H1 (cell line): ENCODE data around the gene RAP1GDS1. TPM values are rescaled to one million over a fixed set of nuclear protein-coding genes. Genes with fewer than 3 reads are reported as not detected.

Experiments
- CTCF ChIA-PET: fragments of 300-600 bp; sonication (Branson Sonifier 250); formaldehyde crosslinking; loops from one replicate; lab custom pipeline; 2021; ENCODE audit not compliant: partially characterized antibody; lab: Charles Lee
- POLR2A ChIA-PET: fragments of 300-600 bp; sonication (Branson Sonifier 250); formaldehyde crosslinking; loops from one replicate; lab custom pipeline; 2021; ENCODE audit warnings: inconsistent platforms; ENCODE audit not compliant: partially characterized antibody; lab: Charles Lee
- DNase-seq, 2 experiments: peaks; one replicate each; pipeline versions ENCODE4 v3.0.0 to v3.0.0-alpha.2; 2010 to 2022; ENCODE audit warnings: low spot score in 2 of 2, low read depth in 1 of 2, mixed read lengths in 1 of 2
- FAIRE-seq: peaks from 2 replicates; lab custom pipeline; 2011; peaks lifted over from hg19 to GRCh38; lab: Jason Lieb, UNC
- H2AFZ ChIP-seq: 2 replicates; pipeline ENCODE4 v1.8.1; 2012; ENCODE audit warnings: low read length, inconsistent platforms
- H2AK5ac ChIP-seq: 2 replicates; pipeline ENCODE4 v1.6.1; 2013; ENCODE audit warnings: low read depth, low read length
- H2BK120ac ChIP-seq: replicated peaks from 2 replicates; pipeline ENCODE3; 2013; ENCODE audit warnings: low read depth, low read length, inconsistent platforms
- H2BK12ac ChIP-seq: 2 replicates; pipeline ENCODE4 v1.6.1; 2013; ENCODE audit warnings: low read depth, low read length
- H2BK15ac ChIP-seq: 2 replicates; pipeline ENCODE4 v1.6.1; 2013; ENCODE audit warnings: low read length
- H2BK20ac ChIP-seq: 2 replicates; pipeline ENCODE4 v1.6.1; 2013; ENCODE audit warnings: low read length
- H2BK5ac ChIP-seq: 2 replicates; pipeline ENCODE4 v1.6.1; 2013; ENCODE audit warnings: low read depth, low read length
- H3K14ac ChIP-seq: 2 replicates; pipeline ENCODE4 v1.6.1; 2013; ENCODE audit warnings: inconsistent platforms; ENCODE audit not compliant: insufficient read length
- H3K18ac ChIP-seq: 2 replicates; pipeline ENCODE4 v1.6.1; 2013; ENCODE audit warnings: low read length; ENCODE audit errors: extremely low read depth
- H3K23ac ChIP-seq: 2 replicates; pipeline ENCODE4 v1.6.1; 2013; ENCODE audit warnings: inconsistent platforms; ENCODE audit not compliant: insufficient read length
- H3K23me2 ChIP-seq: 2 replicates; pipeline ENCODE4 v1.6.1; 2013; ENCODE audit warnings: low read depth, low read length
- H3K27ac ChIP-seq: 2 replicates; pipeline ENCODE4 v1.6.1; 2011; ENCODE audit warnings: low read depth, low read length, inconsistent platforms
- H3K27me3 ChIP-seq, 4 experiments: replicated peaks in 1 of 4; 1 replicate in 1 of 4; 2 replicates in 3 of 4; pipeline versions ENCODE4 v1.6.1 to v1.8.1; 2011 to 2013; ENCODE audit warnings: low read length in 3 of 4, mild to moderate bottlenecking in 3 of 4, inconsistent platforms in 2 of 4, mixed read lengths in 2 of 4, moderate library complexity in 1 of 4; ENCODE audit not compliant: control insufficient read depth in 3 of 4, insufficient read depth in 3 of 4; ENCODE audit errors: extremely low read depth in 1 of 4
- H3K36me3 ChIP-seq, 4 experiments: 2 replicates each; pipeline versions ENCODE4 v1.6.1 to v1.8.1; 2011 to 2013; ENCODE audit warnings: mild to moderate bottlenecking in 4 of 4, low read length in 3 of 4, moderate library complexity in 2 of 4, control low read depth in 1 of 4, inconsistent platforms in 1 of 4; ENCODE audit not compliant: insufficient read depth in 4 of 4, control insufficient read depth in 2 of 4
- H3K4ac ChIP-seq: replicated peaks from 2 replicates; pipeline ENCODE3; 2013; ENCODE audit warnings: low read length, low read depth, mixed read lengths, inconsistent platforms; ENCODE audit not compliant: insufficient read length
- H3K4me1 ChIP-seq, 4 experiments: replicated peaks in 1 of 4; 1 replicate in 1 of 4; 2 replicates in 3 of 4; pipeline versions ENCODE4 v1.6.1 to v1.8.1; 2011 to 2013; ENCODE audit warnings: low read length in 3 of 4, inconsistent platforms in 2 of 4, mixed read lengths in 1 of 4; ENCODE audit not compliant: insufficient read depth in 4 of 4, control insufficient read depth in 3 of 4
- H3K4me2 ChIP-seq, 2 experiments: 2 replicates each; pipeline versions ENCODE4 v1.6.1 to v1.8.1; 2011 to 2013; ENCODE audit warnings: low read depth in 2 of 2, low read length in 2 of 2, control low read depth in 1 of 2, inconsistent platforms in 1 of 2, mild to moderate bottlenecking in 1 of 2; ENCODE audit not compliant: insufficient read depth in 1 of 2
- H3K4me3 ChIP-seq, 4 experiments: fragments of 200-600, 300-600 bp in 1 of 4; sonication (generic), shearing (Covaris generic), sonication (Bioruptor Twin) in 1 of 4; 2 replicates each; pipeline versions ENCODE4 v1.5.1 to v1.8.1; 2011 to 2016; ENCODE audit warnings: low read length in 4 of 4, low read depth in 3 of 4, control low read depth in 2 of 4, inconsistent platforms in 2 of 4, mild to moderate bottlenecking in 2 of 4, mixed read lengths in 1 of 4, moderate library complexity in 1 of 4; ENCODE audit not compliant: insufficient read depth in 2 of 4; ENCODE audit errors: extremely low read depth in 1 of 4
- H3K56ac ChIP-seq: replicated peaks from 2 replicates; pipeline ENCODE3; 2013; ENCODE audit warnings: low read depth, mild to moderate bottlenecking, mixed read lengths, low read length, inconsistent platforms; ENCODE audit not compliant: insufficient read length
- H3K79me1 ChIP-seq: 2 replicates; pipeline ENCODE4 v1.6.1; 2013; ENCODE audit warnings: low read depth, low read length, control low read depth
- H3K79me2 ChIP-seq, 2 experiments: 2 replicates each; pipeline versions ENCODE4 v1.6.1 to v1.8.1; 2012 to 2013; ENCODE audit warnings: low read length in 2 of 2, mild to moderate bottlenecking in 2 of 2, inconsistent platforms in 1 of 2; ENCODE audit not compliant: insufficient read depth in 2 of 2, control insufficient read depth in 1 of 2
- H3K9ac ChIP-seq, 4 experiments: replicated peaks in 1 of 4; 1 replicate in 1 of 4; 2 replicates in 3 of 4; pipeline versions ENCODE4 v1.6.1 to v1.8.1; 2011 to 2013; ENCODE audit warnings: low read depth in 3 of 4, low read length in 3 of 4, control low read depth in 2 of 4, mild to moderate bottlenecking in 2 of 4, moderate library complexity in 2 of 4, inconsistent platforms in 1 of 4; ENCODE audit errors: extremely low read depth in 1 of 4
- H3K9me3 ChIP-seq, 2 experiments: 2 replicates each; pipeline versions ENCODE4 v1.6.1 to v1.8.1; 2012 to 2013; ENCODE audit warnings: mild to moderate bottlenecking in 2 of 2, moderate library complexity in 2 of 2, control low read depth in 1 of 2, inconsistent platforms in 1 of 2, low read depth in 1 of 2, low read length in 1 of 2, mixed read lengths in 1 of 2; ENCODE audit not compliant: insufficient read depth in 2 of 2
- H4K20me1 ChIP-seq, 2 experiments: replicated peaks in 1 of 2; 2 replicates each; pipeline versions ENCODE3 to v1.8.1; 2011 to 2013; ENCODE audit warnings: inconsistent platforms in 2 of 2, low read length in 2 of 2, mild to moderate bottlenecking in 1 of 2; ENCODE audit not compliant: insufficient read depth in 2 of 2, control insufficient read depth in 1 of 2
- H4K5ac ChIP-seq: 2 replicates; pipeline ENCODE4 v1.6.1; 2013; ENCODE audit warnings: low read length, low read depth, mixed read lengths, inconsistent platforms; ENCODE audit not compliant: insufficient read length
- H4K8ac ChIP-seq: 2 replicates; pipeline ENCODE4 v1.8.0; 2013; ENCODE audit warnings: mild to moderate bottlenecking, moderate library complexity, low read length, inconsistent platforms; ENCODE audit not compliant: insufficient read depth; ENCODE audit errors: extremely low read depth
- H4K91ac ChIP-seq: replicated peaks from 2 replicates; pipeline ENCODE3; 2013; ENCODE audit warnings: low read length, mixed read lengths, inconsistent platforms; ENCODE audit not compliant: insufficient read length
- BCL11A ChIP-seq, 2 experiments: IDR thresholded peaks; one replicate each; pipeline ENCODE4 v1.6.1; 2011; ENCODE audit warnings: low read depth in 2 of 2, low read length in 2 of 2, mild to moderate bottlenecking in 2 of 2
- CREB1 ChIP-seq: IDR thresholded peaks from 2 replicates; pipeline ENCODE4 v1.6.1; 2012; ENCODE audit warnings: inconsistent platforms
- EP300 ChIP-seq, 2 experiments: IDR thresholded peaks; 1 replicate in 1 of 2; 2 replicates in 1 of 2; pipeline ENCODE4 v1.6.1; 2011 to 2012; ENCODE audit warnings: low read depth in 2 of 2, low read length in 2 of 2, mild to moderate bottlenecking in 2 of 2, borderline replicate concordance in 1 of 2, inconsistent platforms in 1 of 2, moderate library complexity in 1 of 2
- EZH2 ChIP-seq: fragments of 200-600 bp; sonication (generic); IDR thresholded peaks from 2 replicates; pipeline ENCODE4 v1.7.1; 2012; ENCODE audit warnings: low read depth, mild to moderate bottlenecking, moderate library complexity, low read length, inconsistent platforms; ENCODE audit not compliant: severe bottlenecking
- JUND ChIP-seq: IDR thresholded peaks from 2 replicates; pipeline ENCODE4 v1.6.1; 2011; ENCODE audit warnings: mild to moderate bottlenecking, improper control_type of control experiment, low read length
- RFX5 ChIP-seq: IDR thresholded peaks from 2 replicates; pipeline ENCODE4 v1.6.1; 2011; ENCODE audit warnings: low read depth, low read length, improper control_type of control experiment, borderline replicate concordance
- SP2 ChIP-seq: IDR thresholded peaks from 2 replicates; pipeline ENCODE4 v1.6.1; 2012; ENCODE audit warnings: mild to moderate bottlenecking, low read length, inconsistent platforms
- SP4 ChIP-seq: IDR thresholded peaks from 2 replicates; pipeline ENCODE4 v1.6.1; 2012; ENCODE audit warnings: low read length, inconsistent platforms
- WGBS, 2 experiments: shearing (Covaris generic) in 1 of 2; methylation state at CpG; one replicate each; pipeline versions ENCODE4 v1.1.6 to v1.1.7; 2013 to 2015; ENCODE audit warnings: low lambda C conversion rate in 2 of 2, mixed read lengths in 2 of 2, inconsistent platforms in 1 of 2, low coverage in 1 of 2, missing lambda C conversion rate in 1 of 2; ENCODE audit not compliant: insufficient replicate concordance in 2 of 2, insufficient coverage in 1 of 2, insufficient read length in 1 of 2; ENCODE audit errors: extremely low coverage in 1 of 2, missing lambda C conversion rate in 1 of 2; 5-methylcytosine and 5-hydroxymethylcytosine counted together
- polyA plus RNA-seq, 7 experiments: library from polyadenylated mRNA; depleted of rRNA in 3 of 7; stranded (reverse) in 5 of 7; unstranded in 2 of 7; fragments of >200 nt in 5 of 7; fragments of 200-250 nt in 2 of 7; gene quantifications; 1 replicate in 5 of 7; 2 replicates in 1 of 7; 4 replicates in 1 of 7; pipeline versions ENCODE4 v1.2.1 to v1.2.3, GENCODE V29; 2011 to 2013; ENCODE audit warnings: missing spikeins in 2 of 7, mixed read lengths in 2 of 7
- total RNA-seq: library from RNA; stranded (reverse); fragmentation: NEBNext Ultra II Directional; extraction: Animal tissue kit (Norgen Biotek cat#: 25700); gene quantifications from 2 replicates; pipeline ENCODE4 v1.2.1, GENCODE V29; 2021
- TF ChIP-seq, protein P1 (sequence below): IDR thresholded peaks from 2 replicates; pipeline ENCODE4 v1.6.1; 2011; ENCODE audit warnings: low read depth, mild to moderate bottlenecking, low read length; ENCODE audit not compliant: insufficient read depth

Gene RAP1GDS1
- total and polyA plus RNA-seq, 2 of the 8 experiments (the other 6 are each of a cell fraction or from before 2014, with no cell fraction given): 12.8 to 31.9 TPM

DNA sequence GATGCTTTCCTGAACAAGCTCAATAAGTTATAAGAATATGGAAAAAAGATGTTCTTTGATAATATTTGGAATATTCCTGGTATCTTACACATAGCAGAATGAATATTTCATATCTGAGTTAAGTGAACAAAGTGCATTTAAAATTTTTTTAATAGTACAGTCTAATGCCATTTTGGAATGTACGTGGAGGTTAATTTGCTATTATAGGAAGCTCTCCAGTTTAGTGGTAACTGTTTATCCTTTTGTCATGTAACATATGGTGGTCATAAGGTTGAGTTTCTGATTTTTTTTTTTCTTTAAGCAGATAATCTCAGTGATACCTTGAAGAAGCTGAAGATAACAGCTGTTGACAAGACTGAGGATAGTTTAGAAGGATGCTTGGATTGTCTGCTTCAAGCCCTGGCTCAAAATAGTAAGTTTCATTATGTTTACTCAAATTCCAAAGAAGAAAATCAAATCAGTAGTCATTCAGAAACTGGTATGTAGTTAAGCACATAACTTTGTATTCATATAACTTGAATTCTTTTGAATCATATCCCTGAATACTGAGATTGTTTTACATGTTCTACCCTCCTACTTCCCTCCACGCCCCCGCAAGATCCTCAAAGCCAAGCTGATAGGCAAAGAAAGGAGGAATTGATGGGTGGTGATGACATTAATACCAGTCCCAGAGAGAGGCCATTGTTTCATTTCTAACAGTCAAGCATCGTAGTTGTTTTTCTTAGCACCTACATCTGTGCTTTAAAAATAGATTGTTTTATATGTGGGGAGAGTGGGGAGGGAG is 32.1 kb downstream of the RAP1GDS1 start:
- no peak overlapping the region for H2BK15ac ChIP-seq
- H3K79me1 ChIP-seq: no peaks in the 10 kb centered on the region
- no peak overlapping the region for H2BK12ac ChIP-seq
- no peak overlapping the region for H4K8ac ChIP-seq
- ChIA-PET POLR2A (interaction anchor here (0.6 to 1.7 kb wide), 2 partner anchors 10 to 31 kb away, joined by 3 read pairs; no protein-coding TSS in a partner anchor), CTCF (interaction anchor here (0.6 to 1.2 kb wide), 2 partner anchors 9 to 505 kb away, joined by 3 read pairs; no protein-coding TSS in a partner anchor)
- no peak overlapping the region for H3K23ac ChIP-seq
- no peak overlapping the region for H2BK5ac ChIP-seq
- peaks cover 0 to 26% of the 10 kb centered on the region in 2 experiments; a peak in 2 of 4 replicates for H3K79me2 ChIP-seq
- no peaks in the 10 kb centered on the region for H3K4me1 ChIP-seq
- FAIRE-seq (no peak), DNase-seq (no peak)
- no peak overlapping the region for H2BK20ac ChIP-seq
- 92% methylated on average over 4 of the region's 4 CpGs; no CpG with 5 or more reads in 1 of the 2 experiments for WGBS, 2 experiments
- H3K4me2 ChIP-seq: no peak overlapping the region; a peak in 1 of 4 replicates
- no peak overlapping the region for H3K14ac ChIP-seq
- no peak overlapping the region for H4K5ac ChIP-seq
- H3K18ac ChIP-seq: no peak overlapping the region
- no peak overlapping the region for H3K4me3 ChIP-seq
- no peaks in the 10 kb centered on the region; a peak in 1 of 8 replicates for H3K36me3 ChIP-seq
- H4K91ac ChIP-seq: no peak overlapping the region
- no peak overlapping the region for H3K56ac ChIP-seq
- no peaks in the 10 kb centered on the region for H3K27me3 ChIP-seq
- no peaks in the 10 kb centered on the region for H3K23me2 ChIP-seq
- H2AFZ ChIP-seq: no peak overlapping the region
- H2BK120ac ChIP-seq: no peak overlapping the region
- TF ChIP-seq EP300 (IDR thresholded peaks at IDR 0.05; ENCODE audit: borderline replicate concordance in 1 of 2, low read depth in 2 of 2, low read length in 2 of 2) (no peak), SP2 (no peak), BCL11A (IDR thresholded peaks at IDR 0.05; ENCODE audit: low read depth in 2 of 2, low read length in 2 of 2) (no peak), SP4 (no peak), CREB1 (no peak), JUND (no peak), EZH2 (no peak), RFX5 (no peak)
- TF ChIP-seq, protein P1, sequence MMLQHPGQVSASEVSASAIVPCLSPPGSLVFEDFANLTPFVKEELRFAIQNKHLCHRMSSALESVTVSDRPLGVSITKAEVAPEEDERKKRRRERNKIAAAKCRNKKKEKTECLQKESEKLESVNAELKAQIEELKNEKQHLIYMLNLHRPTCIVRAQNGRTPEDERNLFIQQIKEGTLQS: no peak
- H3K4ac ChIP-seq: no peak overlapping the region
- no peak overlapping the region for H3K9ac ChIP-seq
- no peaks in the 10 kb centered on the region for H3K9me3 ChIP-seq
- H4K20me1 ChIP-seq: no peaks in the 10 kb centered on the region
- H3K27ac ChIP-seq: no peak overlapping the region
- H2AK5ac ChIP-seq: no peak overlapping the region
